DMS53 treated with DMSO at 0.1 percent for 48 hours (cell line): Measurements from ENCODE around the gene MEGF11.
A peak's percentile ranks its signal among the peaks of the same experiment; 100 is the strongest.
"Not testable (repeated sequence)": the region's sequence is repeated elsewhere in the genome, so short reads cannot be mapped to it uniquely, and the experiment has no call there.

ENCODE experiments used
- DNase-seq: peaks from one replicate; lab custom pipeline; 2025; ENCODE audit not compliant: unreplicated experiment; lab: John Stamatoyannopoulos, UW

The MEGF11 gene

DNA sequence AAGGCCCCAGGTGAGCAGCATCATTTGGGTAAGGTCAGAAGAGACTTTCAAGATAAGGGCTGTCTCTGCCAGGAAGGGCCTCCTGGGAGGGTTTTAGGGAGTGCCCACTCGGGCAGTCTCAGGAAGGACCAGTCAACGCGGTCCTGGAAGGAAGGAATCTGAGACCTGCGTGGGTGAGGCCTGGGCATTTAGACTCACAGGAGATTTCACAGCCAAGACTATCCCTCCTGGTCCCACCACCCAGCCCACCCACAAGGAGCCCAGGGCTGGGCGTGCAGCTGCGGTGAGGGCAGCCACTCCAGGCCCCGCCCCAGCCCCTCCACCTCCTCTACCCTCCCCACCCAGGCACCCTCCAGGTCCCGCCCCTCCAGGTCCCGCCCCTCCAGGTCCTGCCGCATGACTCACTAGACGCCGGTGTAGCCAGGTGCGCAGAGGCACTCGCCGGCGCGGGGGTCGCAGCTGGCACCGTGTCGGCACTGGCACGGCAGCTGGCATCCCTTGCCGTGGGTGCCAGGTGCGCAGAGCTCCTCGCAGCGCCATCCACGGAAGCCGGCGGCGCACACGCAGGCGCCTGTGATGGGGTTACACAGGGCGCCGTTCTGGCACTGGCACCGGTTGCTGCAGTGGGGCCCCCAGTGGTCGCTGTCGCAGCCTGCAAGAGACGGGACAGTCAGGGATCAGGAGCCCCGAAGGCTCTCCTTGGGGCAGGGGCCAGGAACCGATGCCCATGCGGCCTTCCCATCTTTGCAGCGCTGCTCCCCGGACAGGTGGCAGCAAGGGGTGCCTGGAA lies 271.5 kb downstream of the MEGF11 start:
- DNase-seq = peak; percentile 46

DNA sequence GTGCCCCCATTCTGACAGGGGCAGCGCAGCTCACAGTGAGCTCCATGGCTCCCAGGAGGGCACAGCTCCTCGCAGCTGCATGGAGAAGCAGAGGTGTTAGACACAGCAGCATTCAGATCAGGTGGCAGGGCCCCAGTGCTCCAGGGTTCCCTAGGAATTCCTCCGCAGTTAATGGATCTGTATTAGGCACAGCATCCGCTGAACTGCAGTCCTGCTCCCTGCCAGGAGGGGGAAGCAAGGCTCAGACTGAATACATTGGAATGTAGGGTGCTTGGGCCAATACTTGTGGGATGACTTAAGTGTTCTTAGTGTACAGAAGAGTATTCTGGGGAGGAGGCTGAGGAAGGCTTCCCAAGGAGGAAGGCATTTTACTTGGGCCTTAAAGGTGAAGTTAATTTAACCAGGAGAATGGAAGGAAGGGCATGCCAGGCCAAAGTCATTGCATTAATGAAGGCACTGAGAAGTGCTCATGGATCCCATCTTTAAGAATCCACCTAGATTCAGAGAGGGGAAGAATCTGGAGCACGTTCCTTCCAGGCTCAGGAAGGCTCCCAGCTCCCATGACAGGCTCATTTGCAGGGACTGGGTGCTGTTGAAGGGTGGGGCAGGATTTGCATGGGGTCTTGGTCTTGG lies 272.6 kb downstream of the MEGF11 start:
- peak; percentile 10 for DNase-seq

DNA sequence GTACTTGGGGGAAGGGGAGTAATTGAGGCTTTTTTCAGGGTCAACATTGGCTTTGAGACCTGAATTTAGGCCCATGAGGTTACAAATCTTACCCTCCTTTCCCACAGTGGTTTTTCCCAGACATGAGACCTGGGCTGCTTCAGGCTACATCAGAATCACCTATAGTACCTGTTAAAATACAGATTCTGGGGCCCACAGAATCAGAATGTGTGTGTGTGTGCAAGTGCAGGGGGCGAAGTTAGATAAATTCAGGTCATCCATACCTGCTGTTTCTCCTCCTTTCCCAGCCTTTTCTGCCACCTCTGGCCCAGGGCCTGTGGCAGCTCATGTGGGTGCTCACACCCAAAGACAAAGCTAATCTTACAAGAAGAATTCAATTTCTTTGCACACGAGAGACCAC lies 273.7 kb downstream of the MEGF11 start:
- no peak for DNase-seq

DNA sequence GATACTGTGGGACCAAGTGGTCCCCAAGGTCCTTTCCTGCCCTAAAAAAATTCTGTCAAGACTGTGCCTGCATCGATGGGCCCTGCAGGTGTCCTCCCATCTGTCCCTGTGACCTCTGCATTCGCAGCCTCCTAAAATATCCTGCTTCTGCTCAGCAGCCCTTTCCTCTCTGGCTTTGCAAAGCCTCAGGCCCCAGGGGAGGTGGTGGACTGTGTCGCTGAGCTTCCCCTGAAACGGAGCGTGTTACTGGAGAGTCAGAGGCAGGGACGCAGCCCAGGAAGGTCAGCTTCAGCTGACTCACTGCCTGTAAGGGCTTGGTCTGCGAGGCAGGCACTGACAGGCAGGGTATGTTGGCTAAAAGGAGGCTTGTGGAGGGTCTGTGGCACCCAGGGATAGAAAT lies 274.2 kb downstream of the MEGF11 start:
- no peak for DNase-seq

DNA sequence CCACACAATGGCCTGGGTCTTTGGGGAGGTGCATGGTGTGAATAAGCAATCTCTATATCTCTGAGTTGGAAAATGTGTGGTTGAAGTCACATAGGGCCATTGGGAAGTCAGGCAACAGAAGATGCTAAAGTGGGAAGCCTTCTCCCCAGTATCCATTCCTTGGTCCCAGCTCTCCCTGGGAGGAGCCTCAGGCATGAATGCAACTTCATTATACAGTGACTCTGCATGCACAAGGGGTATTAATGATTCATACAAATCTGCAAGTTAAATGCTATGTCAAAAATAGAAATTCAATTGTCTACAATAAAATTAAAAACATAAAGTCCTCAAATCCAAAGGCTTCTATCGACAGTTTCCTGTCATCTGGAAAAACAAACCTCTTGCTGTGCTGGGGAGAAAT lies 275.4 kb downstream of the MEGF11 start:
- DNase-seq = no peak

DNA sequence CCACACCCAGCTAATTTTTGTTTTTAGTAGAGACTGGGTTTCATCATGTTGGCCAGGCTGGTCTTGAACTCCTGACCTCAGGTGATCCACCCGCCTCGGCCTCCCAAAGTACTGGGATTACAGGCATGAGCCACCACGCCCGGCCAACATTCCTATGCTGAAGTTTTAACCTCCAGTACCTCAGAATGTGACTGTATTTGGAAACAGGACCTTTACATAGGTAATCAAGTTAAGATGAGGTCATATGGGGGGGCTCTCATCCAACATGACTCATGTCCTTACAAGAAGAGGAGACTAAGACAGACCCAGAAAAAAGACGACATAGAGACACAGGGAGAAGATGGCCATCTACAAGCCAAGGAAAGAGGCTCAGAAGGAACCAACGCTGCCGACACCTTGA lies 277.4 kb downstream of the MEGF11 start:
- DNase-seq = not testable (repeated sequence)

DNA sequence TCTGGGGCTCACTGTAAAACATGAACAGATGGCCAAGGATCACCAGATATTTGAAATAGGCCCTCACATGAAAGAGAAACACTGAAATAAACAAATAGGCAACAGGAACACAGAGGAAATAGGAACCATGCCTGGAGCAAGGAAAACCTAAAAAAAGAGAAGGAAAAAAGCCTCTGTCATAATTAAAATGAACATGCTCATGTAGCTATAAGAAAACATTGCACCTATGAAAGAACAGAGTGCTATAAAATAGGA lies 281.9 kb downstream of the MEGF11 start:
- DNase-seq = peak; percentile 70

DNA sequence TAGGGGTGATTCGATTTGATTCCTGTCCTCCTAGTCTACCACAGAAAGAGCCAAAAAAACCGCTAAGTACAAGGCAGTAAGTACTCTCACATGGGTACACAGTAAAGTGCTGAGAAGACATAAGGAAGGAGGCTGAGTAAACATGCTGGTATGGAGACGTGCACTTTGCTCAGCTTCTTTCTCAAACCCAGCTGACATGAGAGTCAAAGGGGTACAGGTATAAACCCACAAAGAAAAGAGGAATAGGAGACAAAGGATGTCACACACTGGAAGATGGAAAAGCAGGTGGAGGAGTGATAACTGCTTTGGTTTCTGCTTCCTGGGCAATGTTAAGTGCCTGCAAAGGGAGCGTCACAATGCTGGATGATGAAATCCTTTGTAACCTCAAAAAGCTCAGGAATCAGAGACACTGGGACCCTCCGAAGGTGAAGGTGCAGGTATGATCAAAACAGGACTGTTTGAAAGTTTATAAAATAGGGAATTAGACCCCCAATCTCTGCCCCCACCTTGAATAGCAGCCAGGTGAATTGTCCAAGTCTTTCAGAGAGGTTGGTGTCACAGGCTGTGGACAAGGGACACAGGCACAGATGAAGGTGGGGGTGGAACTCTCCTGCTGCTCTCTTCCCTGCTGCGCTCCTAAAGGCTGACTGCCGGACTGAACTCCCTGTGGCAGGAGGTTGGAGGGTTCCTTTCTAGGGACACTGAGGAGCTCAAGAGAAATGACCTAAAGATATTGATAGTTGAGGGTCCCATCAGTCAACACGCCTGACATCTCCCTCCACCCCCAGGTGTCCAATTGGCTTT lies 282.4 kb downstream of the MEGF11 start:
- peak; percentile 75 for DNase-seq

DNA sequence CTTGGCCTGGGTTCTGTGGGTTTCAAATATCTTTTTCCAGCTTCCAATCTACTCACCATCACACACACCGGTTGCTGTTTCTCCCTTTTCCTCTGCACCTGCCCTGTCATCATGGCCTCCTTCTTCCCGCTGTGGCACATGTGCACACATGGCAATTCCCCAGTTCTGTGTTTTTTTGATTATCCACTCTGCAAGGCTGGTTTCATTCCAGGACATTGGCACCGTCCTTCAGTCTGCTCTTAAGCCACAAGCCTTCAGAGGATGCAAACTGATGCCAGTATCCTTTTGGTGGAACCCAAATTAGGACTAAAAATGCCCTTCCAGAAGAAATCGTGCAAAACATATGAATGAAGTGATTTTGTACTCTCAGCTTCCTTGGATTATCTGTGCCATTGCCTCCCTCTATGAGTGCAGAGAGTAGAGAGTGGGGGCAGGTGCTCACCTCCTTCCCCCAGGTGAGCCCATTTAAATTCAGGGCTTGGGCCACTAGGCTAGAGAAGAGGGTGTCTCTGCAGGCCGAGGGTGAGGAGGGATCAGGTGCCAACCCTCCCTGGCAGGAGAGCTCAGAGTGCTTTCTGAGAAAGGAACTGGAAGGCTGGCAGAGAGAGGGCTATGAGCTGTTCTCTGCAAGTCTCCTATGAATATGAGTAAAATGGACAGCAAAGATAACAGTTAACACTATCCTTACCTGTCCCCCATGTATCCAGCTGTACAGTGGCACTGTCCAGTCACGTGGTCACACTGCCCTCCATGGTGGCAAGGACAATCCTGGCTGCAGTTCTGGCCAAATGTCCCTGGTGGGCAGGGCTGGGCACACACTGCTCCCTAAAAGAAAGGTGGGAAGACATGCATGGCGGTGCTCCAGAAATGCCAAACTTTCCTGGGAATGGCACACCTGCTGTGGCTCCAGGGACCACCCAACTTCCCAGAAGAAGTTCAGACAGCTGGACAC lies 283.4 kb downstream of the MEGF11 start:
- DNase-seq = no peak

DNA sequence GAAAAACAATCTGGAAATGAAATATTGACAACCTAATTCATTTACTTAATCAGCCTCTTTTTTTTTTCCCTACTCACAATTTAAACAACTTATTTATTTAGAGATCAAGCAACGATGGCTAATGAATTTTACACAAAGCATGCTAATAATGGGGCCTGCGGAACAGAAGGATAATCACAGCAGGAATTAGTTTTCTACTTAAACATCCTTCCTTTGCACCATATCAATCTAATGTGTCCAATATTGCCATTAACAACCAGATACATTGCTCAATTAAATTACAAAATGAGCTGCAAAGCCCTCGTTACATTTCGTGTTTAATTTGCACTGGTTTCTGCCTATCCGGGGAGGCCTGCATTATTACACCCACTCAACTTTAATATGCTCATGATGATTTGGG lies 285.0 kb downstream of the MEGF11 start:
- no peak for DNase-seq

DNA sequence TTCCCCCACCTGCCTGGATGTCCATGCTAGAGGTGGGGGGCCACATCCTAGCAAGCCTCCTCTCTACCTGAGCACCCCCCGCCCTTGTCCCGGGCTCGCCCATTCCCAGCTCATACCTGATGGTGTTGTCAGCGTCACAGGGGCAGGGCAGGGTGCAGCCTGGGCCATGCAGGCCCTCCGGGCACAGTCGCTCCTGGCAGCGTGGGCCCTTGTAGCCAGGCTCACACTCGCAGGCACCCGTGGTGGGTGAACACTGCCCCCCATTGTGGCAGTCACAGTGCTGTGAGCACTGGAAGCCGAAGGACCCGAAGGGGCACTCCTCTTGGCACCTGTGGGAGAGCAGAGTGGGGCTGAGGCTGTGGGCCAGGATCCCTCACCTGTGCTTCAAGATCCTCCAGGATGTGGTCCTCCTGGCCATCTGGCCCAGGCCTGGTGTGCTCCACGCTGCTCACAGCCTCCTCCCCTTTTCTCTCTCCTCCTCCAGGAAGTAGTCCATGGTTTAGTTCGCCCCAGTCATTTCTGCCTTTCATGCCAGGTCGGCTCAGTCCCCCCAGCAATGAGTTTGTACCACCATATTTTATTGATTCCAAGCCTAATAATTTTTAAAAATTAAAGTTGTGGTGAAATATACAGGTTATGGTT lies 288.6 kb downstream of the MEGF11 start:
- DNase-seq = no peak

DNA sequence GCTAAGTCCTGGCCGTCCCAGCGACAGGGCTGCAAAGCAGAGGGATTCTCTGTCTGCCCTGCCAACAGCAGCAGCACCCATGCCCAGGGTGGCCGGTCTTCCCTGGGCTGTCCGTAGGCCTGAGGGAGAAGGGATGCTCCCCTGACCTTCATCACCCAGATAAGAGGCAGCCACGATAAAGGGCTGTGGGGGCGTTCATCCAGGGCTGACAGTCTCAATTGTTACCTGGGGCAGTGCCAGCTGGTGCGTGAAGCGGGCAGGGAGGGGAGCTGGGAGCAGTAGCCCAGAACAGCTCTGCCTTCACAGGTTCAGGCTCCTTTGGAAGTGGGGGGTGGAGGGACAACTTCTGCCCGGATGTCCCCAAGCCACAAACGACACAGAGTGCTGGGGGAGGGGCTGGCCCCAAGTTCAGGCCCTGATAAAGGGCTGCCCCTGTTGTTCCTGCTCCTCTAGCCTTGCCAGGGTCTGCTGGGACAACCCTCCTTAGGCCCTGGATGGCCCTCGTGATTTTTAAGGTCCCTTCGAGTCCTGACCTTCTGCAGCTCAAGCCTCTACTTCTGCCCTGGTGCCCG lies 289.6 kb downstream of the MEGF11 start:
- DNase-seq = no peak

DNA sequence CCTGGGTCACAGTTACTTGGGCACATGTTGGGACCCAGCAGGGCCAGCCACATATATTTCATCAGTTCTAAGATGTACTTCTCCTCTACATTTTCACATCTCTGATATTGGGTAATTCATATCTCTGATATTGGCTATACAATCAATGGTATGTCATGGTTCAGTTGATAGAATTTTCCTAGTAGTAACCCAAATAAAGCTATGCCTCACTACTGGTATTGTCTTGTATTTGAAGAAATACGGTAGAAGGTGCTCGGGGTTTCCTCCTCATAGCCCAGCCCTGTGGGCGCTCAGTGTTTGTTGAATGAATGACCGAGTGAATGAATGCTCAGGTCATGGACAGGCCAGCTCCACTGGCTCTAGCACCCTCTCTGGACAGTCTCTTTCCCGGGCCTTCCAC lies 290.2 kb downstream of the MEGF11 start:
- DNase-seq = no peak

DNA sequence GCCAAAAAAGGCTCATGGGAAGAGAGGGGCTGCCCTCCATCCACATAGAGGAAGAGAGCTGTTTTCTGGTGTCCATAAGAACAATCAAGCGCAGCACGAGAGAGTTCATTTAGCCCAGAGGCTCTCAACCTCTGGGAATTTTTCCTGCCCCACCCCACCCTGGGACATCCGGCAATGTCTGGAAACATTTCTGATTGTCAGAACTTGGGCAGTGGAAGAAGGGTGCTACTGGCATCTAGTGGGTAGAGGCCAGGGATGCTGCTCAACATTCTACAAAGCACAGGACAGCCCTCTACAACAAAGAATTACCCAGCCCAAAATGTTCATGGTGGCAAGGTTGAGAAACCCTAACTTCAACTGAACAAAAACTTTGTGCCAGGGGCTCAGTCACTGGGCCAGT lies 291.4 kb downstream of the MEGF11 start:
- DNase-seq = no peak

DNA sequence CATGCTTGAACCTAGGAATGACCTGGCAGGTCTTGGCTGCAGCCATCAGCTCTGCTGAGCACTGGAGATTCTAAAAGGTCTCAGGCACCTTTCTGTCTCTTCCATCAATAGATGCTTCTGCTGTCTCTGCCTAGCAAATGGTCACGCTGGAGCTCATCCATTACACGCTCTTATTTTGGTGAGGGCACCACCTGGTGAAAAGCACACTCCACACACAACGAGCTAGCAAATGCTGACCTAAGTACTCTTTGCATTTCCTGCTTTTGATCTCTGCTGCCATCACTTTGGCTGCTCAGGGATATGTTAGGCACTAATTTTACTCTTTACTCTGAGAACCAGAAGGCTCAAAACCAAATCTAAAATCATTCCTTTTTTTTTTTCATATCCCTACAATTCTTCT lies 293.0 kb downstream of the MEGF11 start:
- DNase-seq = peak; percentile 41

DNA sequence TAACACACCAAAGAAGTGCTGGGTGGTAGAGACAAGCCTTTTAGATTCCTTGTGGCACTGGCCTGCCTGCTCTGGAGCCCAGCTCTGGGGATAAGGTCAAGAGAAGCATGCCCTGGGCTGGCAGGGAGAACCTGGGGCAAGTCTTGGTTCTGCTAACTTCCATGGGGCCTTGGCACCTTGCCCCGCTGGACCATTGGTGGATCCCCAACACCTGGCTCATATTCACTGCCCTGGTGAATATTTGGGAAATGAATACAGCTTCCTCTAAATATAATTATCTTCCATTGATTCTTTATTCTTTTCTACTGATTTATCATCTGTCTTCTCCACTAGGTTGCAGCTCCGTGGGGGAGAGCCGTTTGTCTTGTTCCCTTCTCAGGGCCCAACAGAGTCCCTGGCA lies 294.7 kb downstream of the MEGF11 start:
- no peak for DNase-seq

DNA sequence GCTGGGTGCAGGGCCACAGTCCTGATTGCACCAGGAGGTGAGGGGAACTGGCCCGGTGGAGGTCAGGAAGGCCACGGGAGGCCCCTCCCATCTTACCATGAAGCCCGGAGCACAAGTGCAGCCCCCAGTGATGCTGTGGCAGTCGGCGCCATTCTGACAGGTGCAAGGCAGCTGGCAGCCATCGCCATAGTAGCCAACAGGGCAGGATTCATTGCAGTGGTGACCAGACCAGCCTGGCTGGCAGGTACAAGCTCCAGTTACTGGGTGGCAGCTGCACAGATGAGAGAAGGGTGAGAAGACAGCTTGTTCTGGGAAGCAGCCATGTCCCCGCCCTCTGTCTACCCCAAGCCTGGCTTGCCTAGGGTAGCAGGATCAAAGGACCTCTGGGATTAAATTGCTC lies 296.1 kb downstream of the MEGF11 start:
- peak; percentile 78 for DNase-seq

DNA sequence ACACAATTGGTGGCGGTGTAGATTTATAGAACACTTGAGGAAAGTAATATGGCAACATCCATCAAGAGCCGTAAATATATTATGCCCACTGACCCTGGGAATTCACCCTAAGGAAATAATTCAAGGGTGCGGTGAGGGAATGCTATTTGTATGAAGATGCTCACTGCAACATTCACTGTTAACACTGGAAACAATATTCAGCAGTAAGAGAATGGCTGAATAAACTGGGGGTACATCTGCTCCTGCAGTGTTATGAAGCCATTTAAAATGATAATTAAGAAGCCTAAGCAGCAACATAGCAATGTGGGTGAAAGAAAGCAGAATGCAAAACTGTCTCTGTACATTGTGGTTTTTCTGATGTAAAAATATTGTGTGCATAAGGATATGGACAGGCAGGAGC lies 296.7 kb downstream of the MEGF11 start:
- DNase-seq = no peak

DNA sequence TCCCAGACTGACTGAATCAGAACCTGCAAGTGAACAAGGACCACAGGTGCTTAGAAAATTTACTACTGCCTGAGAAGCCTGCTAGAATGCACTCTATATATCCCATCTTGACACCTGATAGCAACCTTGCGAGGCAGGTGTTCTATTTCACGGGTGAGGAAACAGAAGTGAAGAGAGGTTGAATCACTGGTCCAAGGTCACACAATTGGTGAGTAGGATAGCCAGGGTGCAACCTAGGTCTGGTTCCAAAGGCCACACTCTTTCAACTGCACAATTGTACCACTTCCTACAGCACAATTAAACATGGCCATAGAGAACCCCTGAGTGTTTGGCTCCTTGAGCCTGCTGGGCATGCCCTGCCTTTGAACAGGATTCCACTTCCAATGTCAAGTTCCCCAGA lies 297.2 kb downstream of the MEGF11 start:
- DNase-seq = peak; percentile 89

DNA sequence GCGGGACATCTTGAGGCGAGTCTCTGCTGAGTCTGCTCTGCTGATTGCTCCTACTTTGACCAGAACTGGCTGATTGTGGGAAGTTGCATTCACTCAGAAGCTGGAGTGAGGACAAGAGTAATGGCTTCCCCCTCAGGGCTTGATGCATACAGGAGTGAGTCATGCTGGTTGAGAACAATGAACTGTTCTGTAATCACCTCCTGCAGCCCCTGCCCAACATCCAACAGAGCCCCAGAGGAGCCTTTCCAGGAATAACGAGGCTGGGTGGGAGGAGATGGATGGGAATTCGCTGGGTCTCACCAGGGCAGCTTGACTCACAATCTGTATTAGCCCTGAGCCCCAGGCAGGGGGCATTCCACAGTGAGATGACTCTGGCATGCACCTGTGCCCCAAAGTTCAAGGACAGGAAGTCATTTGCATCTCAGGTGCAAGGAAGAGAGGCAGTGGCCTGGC lies 299.2 kb downstream of the MEGF11 start:
- DNase-seq = peak; percentile 82
